Endothelial cell (in vitro differentiated cells): ENCODE results near the gene CEMIP. TPM values are rescaled to one million over a fixed set of nuclear protein-coding genes. Genes with fewer than 3 reads are reported as not detected.

Experiments
- DNase-seq: peaks from one replicate; pipeline ENCODE4 v3.0.0; 2021; ENCODE audit warnings: low spot score
- H3K27ac Mint-ChIP-seq: one replicate; pipeline ENCODE4 v1.8.0; 2021; ENCODE audit warnings: mixed read lengths, inconsistent platforms; ENCODE audit not compliant: unreplicated experiment
- H3K27me3 Mint-ChIP-seq: one replicate; pipeline ENCODE4 v1.8.0; 2021; ENCODE audit warnings: mild to moderate bottlenecking, moderate library complexity, mixed read lengths, inconsistent platforms; ENCODE audit not compliant: unreplicated experiment
- H3K36me3 Mint-ChIP-seq: one replicate; pipeline ENCODE4 v1.8.0; 2021; ENCODE audit warnings: mild to moderate bottlenecking, low read depth, mixed read lengths, inconsistent platforms; ENCODE audit not compliant: unreplicated experiment
- H3K4me1 Mint-ChIP-seq: one replicate; pipeline ENCODE4 v1.8.0; 2021; ENCODE audit warnings: mild to moderate bottlenecking, mixed read lengths, inconsistent platforms; ENCODE audit not compliant: unreplicated experiment
- H3K4me3 Mint-ChIP-seq: one replicate; pipeline ENCODE4 v1.8.0; 2021; ENCODE audit warnings: mild to moderate bottlenecking, mixed read lengths, inconsistent platforms; ENCODE audit not compliant: unreplicated experiment
- H3K9me3 Mint-ChIP-seq: one replicate; pipeline ENCODE4 v1.8.0; 2021; ENCODE audit warnings: mixed read lengths, inconsistent platforms; ENCODE audit not compliant: unreplicated experiment
- total RNA-seq: library from RNA; stranded (reverse); fragmentation: NEBNext Ultra II Directional; extraction: Animal tissue kit (Norgen Biotek cat#: 25700); gene quantifications from one replicate; pipeline ENCODE4 v1.2.1, GENCODE V29; 2021; ENCODE audit not compliant: unreplicated experiment
- TF ChIP-seq, protein P1 (sequence below): fragments of 200-600 bp; sonication (generic); IDR thresholded peaks from one replicate; pipeline ENCODE4 v1.5.0; 2021; ENCODE audit warnings: antibody characterized with exemption; ENCODE audit not compliant: unreplicated experiment

The CEMIP gene
- total RNA-seq, 1 donor from 2014 or later, result not detected

DNA sequence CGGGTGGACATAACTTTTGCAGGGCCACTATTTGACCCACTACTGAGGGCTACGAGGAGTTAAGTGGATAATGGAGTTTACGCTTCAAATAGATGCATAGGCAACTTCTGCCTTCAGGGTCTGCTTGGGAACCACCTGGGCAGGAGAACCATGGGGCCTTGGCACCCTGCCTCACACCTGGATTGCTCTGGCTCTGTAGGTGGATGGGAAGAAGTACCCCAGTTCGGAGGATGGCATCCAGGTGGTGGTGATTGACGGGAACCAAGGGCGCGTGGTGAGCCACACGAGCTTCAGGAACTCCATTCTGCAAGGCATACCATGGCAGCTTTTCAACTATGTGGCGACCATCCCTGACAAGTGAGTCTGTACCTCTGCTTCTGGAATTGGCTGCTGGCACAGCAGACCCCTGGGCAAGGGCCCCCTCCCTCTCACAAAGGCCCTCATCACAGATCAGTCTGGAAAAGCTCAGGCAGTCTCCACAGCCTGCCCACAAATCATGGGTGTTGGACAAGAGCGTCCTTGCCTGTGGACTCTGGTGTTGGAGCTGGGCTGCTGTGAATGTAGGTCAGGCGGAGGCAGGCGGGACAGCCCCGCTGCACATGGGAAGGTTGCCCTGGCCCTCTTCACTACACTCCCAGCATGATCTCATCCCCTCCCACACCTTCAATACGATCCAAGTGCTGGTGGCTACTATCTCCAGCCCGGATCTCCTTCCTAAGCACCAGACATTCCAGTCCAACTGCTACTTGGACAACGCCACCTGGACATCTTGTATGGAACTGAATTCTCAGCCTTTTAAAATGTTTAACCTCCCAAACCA, 163.8 kb downstream of the CEMIP start:
- Mint-ChIP-seq H3K27me3 (peaks cover 4% of the 10 kb centered on the region), H3K9me3 (no peaks in the 10 kb centered on the region), H3K27ac (no peak overlapping the region), H3K4me3 (no peak overlapping the region), H3K36me3 (peaks cover 9% of the 10 kb centered on the region), H3K4me1 (no peaks in the 10 kb centered on the region)
- TF ChIP-seq, protein P1, sequence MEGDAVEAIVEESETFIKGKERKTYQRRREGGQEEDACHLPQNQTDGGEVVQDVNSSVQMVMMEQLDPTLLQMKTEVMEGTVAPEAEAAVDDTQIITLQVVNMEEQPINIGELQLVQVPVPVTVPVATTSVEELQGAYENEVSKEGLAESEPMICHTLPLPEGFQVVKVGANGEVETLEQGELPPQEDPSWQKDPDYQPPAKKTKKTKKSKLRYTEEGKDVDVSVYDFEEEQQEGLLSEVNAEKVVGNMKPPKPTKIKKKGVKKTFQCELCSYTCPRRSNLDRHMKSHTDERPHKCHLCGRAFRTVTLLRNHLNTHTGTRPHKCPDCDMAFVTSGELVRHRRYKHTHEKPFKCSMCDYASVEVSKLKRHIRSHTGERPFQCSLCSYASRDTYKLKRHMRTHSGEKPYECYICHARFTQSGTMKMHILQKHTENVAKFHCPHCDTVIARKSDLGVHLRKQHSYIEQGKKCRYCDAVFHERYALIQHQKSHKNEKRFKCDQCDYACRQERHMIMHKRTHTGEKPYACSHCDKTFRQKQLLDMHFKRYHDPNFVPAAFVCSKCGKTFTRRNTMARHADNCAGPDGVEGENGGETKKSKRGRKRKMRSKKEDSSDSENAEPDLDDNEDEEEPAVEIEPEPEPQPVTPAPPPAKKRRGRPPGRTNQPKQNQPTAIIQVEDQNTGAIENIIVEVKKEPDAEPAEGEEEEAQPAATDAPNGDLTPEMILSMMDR, result no peak
- no peak for DNase-seq

DNA sequence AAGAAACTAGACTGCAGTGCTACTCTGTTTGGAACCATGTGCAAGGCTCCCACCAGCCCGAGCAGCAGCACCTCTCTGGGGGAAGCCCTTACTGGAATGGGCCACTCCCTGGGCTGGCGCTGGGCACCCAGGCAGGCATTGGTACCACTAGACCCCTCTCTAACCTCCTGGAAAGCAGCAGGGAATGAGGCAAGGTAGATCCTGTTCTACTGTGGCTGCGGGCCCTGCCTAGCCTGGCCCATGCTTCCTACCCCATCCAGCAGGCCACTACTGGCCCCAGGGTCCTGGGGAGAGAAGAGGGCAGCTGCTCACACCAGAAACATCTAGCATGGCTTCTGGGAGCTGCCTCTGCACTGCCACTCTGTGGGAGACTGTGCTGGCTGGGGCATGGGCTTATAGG, 165.6 kb downstream of the CEMIP start:
- Mint-ChIP-seq H3K27me3 (peaks cover 4% of the 10 kb centered on the region), H3K4me3 (no peak overlapping the region), H3K27ac (no peak overlapping the region), H3K9me3 (no peaks in the 10 kb centered on the region), H3K4me1 (no peaks in the 10 kb centered on the region), H3K36me3 (peaks cover 18% of the 10 kb centered on the region)
- TF ChIP-seq, protein P1, result no peak
- DNase-seq, result no peak

DNA sequence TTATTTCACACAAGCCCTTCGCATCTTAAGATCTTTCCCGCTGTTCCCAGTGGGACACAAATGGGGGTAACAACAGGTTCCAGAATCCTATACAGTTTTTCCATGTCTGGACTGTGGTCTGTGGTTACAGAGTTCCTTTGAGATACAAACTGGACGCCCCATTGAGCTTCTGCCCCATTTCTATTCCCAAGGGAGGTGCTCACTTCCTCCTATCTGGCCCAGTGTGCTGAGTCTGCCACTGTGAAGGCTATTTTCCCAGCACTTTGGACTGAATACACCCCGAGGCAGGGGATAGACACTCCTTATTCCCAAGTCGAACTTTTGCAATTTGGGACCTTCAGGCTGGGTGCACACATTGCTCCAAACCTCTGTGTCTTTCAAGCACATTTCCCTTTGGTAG, 166.4 kb downstream of the CEMIP start:
- Mint-ChIP-seq H3K36me3 (peaks cover 18% of the 10 kb centered on the region), H3K27me3 (peaks cover 4% of the 10 kb centered on the region), H3K9me3 (no peaks in the 10 kb centered on the region), H3K4me1 (no peaks in the 10 kb centered on the region), H3K27ac (no peak overlapping the region), H3K4me3 (no peak overlapping the region)
- no peak for DNase-seq
- TF ChIP-seq, protein P1, result no peak

DNA sequence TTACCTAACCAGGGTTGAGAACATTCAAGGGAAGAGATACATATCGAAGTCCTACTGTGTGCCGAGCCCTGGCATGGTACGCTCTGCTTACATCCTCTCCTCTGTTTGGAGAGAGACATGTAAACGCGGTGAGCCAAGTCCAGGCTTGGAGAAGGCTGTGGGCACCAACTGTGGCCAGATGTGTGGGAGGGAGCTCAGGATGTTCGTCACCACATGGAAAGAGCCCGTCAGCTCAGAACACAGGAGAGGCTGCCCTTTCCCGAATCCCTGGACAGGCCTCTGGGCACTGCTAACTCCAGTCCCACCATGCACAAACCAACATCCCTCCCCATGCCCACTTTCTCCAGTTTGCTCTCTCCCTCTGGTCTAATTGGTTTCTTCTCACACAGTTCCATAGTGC, 167.4 kb downstream of the CEMIP start:
- TF ChIP-seq, protein P1, result no peak
- no peaks in the 10 kb centered on the region for H3K9me3 Mint-ChIP-seq
- no peaks in the 10 kb centered on the region for H3K4me1 Mint-ChIP-seq
- peaks cover 24% of the 10 kb centered on the region for H3K36me3 Mint-ChIP-seq
- H3K27me3 Mint-ChIP-seq, result peaks cover 4% of the 10 kb centered on the region
- H3K27ac Mint-ChIP-seq, result no peak overlapping the region
- H3K4me3 Mint-ChIP-seq, result no peak overlapping the region
- DNase-seq, result no peak

DNA sequence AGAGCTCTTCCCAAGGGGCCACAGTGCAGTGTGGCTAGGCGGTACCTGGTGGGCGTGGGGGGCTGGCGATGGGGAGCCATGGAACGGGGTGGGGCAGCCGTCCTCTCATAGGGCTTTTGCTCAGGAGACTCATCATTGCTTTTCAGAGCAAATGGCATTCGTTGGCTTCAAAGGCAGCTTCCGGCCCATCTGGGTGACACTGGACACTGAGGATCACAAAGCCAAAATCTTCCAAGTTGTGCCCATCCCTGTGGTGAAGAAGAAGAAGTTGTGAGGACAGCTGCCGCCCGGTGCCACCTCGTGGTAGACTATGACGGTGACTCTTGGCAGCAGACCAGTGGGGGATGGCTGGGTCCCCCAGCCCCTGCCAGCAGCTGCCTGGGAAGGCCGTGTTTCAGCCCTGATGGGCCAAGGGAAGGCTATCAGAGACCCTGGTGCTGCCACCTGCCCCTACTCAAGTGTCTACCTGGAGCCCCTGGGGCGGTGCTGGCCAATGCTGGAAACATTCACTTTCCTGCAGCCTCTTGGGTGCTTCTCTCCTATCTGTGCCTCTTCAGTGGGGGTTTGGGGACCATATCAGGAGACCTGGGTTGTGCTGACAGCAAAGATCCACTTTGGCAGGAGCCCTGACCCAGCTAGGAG, 169.6 kb downstream of the CEMIP start:
- no peaks in the 10 kb centered on the region for H3K27me3 Mint-ChIP-seq

More for the DNA sequence above, 169.6 kb downstream of the CEMIP start:
- TF ChIP-seq, protein P1, result no peak
- Mint-ChIP-seq H3K27ac (no peak overlapping the region), H3K9me3 (no peaks in the 10 kb centered on the region), H3K4me1 (no peaks in the 10 kb centered on the region), H3K36me3 (peaks cover 32% of the 10 kb centered on the region), H3K4me3 (no peak overlapping the region)
- no peak for DNase-seq
